GM19328 (cell line): ENCODE results near the gene SCNN1A.

ENCODE experiments used
- ATAC-seq: cut with Tn5 transposase; IDR thresholded peaks from one replicate; pipeline ENCODE4 v1.9.1; 2021; ENCODE audit warnings: mild to moderate bottlenecking, moderate library complexity; ENCODE audit not compliant: unreplicated experiment

Gene SCNN1A

GRCh38 chr12:6375269-6376078, at the start of gene SCNN1A:
SCNN1A (minus strand) TSS chr12:6375563; CDS start chr12:6374783, 780 bp downstream.
- ATAC-seq: no peak

- ATAC-seq: no peak
These were observed 49.5 kb upstream of the SCNN1A start for GRCh38 chr12:6424866-6425265.

GRCh38 chr12:6424008-6424347, 48.6 kb upstream of the SCNN1A start:
- no peak for ATAC-seq

GRCh38 chr12:6423267-6424007, 48.1 kb upstream of the SCNN1A start:
- peak; percentile 46 for ATAC-seq

GRCh38 chr12:6420364-6420763, 45.0 kb upstream of the SCNN1A start:
- ATAC-seq: no peak

GRCh38 chr12:6418796-6419195, 43.4 kb upstream of the SCNN1A start:
- no peak for ATAC-seq

- no peak for ATAC-seq
These were observed 41.2 kb upstream of the SCNN1A start for GRCh38 chr12:6416596-6416995.

GRCh38 chr12:6407236-6407954, 32.0 kb upstream of the SCNN1A start:
- no peak for ATAC-seq

- ATAC-seq: no peak
These were observed 30.6 kb upstream of the SCNN1A start for GRCh38 chr12:6405963-6406362.

GRCh38 chr12:6404390-6404789, 29.0 kb upstream of the SCNN1A start:
- ATAC-seq: no peak

GRCh38 chr12:6399884-6400644, 24.7 kb upstream of the SCNN1A start:
- ATAC-seq: no peak

GRCh38 chr12:6396031-6396430, 20.7 kb upstream of the SCNN1A start:
- ATAC-seq: no peak

- no peak for ATAC-seq
These were observed 19.0 kb upstream of the SCNN1A start for GRCh38 chr12:6394398-6394797.

GRCh38 chr12:6393109-6393508, 17.7 kb upstream of the SCNN1A start:
- no peak for ATAC-seq

GRCh38 chr12:6392504-6392903, 17.1 kb upstream of the SCNN1A start:
- ATAC-seq: no peak

GRCh38 chr12:6391013-6391412, 15.7 kb upstream of the SCNN1A start:
- ATAC-seq: no peak

GRCh38 chr12:6390084-6390799, 14.9 kb upstream of the SCNN1A start:
- no peak for ATAC-seq

- ATAC-seq: no peak
These were observed 12.2 kb upstream of the SCNN1A start for GRCh38 chr12:6387541-6387940.

- ATAC-seq: no peak
These were observed 11.1 kb upstream of the SCNN1A start for GRCh38 chr12:6386491-6386890.

- ATAC-seq: no peak
These were observed 10.7 kb upstream of the SCNN1A start for GRCh38 chr12:6386038-6386437.
